22Rv1 (cell line): ENCODE results near the gene MYO1D.

Experiments used
- ZFX ChIP-seq: fragments of 450-650 bp; IDR thresholded peaks from 2 replicates; pipeline ENCODE4 v1.6.1; 2017; ENCODE audit warnings: antibody characterized with exemption, borderline replicate concordance
- TF ChIP-seq, protein P1 (sequence below): fragments of 450-650 bp; IDR thresholded peaks from 2 replicates; pipeline ENCODE4 v1.5.1; 2017; ENCODE audit warnings: mild to moderate bottlenecking

DNA sequence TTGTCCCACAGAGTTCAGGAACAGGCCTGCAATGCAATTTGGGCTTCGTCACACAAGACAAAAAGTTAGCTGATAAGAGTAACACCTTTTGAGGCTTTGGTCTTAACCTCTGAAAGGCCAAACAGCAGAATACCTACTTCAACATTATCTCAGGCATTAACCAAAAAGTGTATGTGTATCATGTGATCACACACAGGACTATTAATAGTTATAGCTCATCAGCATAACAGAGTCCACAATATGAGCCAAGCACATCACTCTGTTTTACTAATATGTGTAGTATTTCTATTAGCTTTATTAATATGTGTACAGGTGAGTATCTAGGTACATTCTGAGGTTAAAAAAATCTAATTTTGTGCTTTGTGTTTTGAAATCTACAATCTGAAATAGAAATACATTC is 30.8 kb downstream of the MYO1D start:
- TF ChIP-seq, protein P1, sequence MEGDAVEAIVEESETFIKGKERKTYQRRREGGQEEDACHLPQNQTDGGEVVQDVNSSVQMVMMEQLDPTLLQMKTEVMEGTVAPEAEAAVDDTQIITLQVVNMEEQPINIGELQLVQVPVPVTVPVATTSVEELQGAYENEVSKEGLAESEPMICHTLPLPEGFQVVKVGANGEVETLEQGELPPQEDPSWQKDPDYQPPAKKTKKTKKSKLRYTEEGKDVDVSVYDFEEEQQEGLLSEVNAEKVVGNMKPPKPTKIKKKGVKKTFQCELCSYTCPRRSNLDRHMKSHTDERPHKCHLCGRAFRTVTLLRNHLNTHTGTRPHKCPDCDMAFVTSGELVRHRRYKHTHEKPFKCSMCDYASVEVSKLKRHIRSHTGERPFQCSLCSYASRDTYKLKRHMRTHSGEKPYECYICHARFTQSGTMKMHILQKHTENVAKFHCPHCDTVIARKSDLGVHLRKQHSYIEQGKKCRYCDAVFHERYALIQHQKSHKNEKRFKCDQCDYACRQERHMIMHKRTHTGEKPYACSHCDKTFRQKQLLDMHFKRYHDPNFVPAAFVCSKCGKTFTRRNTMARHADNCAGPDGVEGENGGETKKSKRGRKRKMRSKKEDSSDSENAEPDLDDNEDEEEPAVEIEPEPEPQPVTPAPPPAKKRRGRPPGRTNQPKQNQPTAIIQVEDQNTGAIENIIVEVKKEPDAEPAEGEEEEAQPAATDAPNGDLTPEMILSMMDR, result no peak
- no peak for TF ChIP-seq ZFX
